Fibroblast of lung (primary cell): ENCODE measurements around the gene VEPH1. TPM values are rescaled to one million over a fixed set of nuclear protein-coding genes. Genes with fewer than 3 reads are reported as not detected.

Source experiments
- DNase-seq, 2 donors: peaks; one replicate each; pipeline versions ENCODE4 v3.0.0 to v3.0.0-alpha.2; 2010; ENCODE audit warnings: low read depth in 2 of 2
- H2AFZ ChIP-seq: 2 replicates; pipeline ENCODE4 v1.5.1; 2012; ENCODE audit warnings: low read length, control low read depth, inconsistent platforms
- H3K27ac ChIP-seq: 2 replicates; pipeline ENCODE4 v1.5.1; 2011; ENCODE audit warnings: low read length, control low read depth; ENCODE audit not compliant: insufficient read depth
- H3K27me3 ChIP-seq: 2 replicates; pipeline ENCODE4 v1.5.1; 2011; ENCODE audit warnings: mild to moderate bottlenecking, low read length; ENCODE audit not compliant: control insufficient read depth, insufficient read depth
- H3K36me3 ChIP-seq: 2 replicates; pipeline ENCODE4 v1.5.1; 2011; ENCODE audit warnings: low read length; ENCODE audit not compliant: control insufficient read depth, insufficient read depth
- H3K4me1 ChIP-seq: 2 replicates; pipeline ENCODE4 v1.5.1; 2011; ENCODE audit warnings: low read length; ENCODE audit not compliant: control insufficient read depth, insufficient read depth; ENCODE audit errors: extremely low read depth
- H3K4me2 ChIP-seq: 2 replicates; pipeline ENCODE4 v1.5.1; 2011; ENCODE audit warnings: low read length, control low read depth; ENCODE audit not compliant: insufficient read depth; ENCODE audit errors: extremely low read depth
- H3K4me3 ChIP-seq, 4 experiments: fragments of 200-600 bp in 1 of 4; sonication (generic) in 1 of 4; replicated peaks in 1 of 4; 2 replicates each; pipeline ENCODE4 v1.5.1; 2011 to 2016; ENCODE audit warnings: low read length in 4 of 4, low read depth in 3 of 4, mild to moderate bottlenecking in 3 of 4, control low read depth in 2 of 4, inconsistent platforms in 1 of 4, mixed read lengths in 1 of 4; ENCODE audit not compliant: insufficient read depth in 1 of 4; ENCODE audit errors: control extremely low read depth in 1 of 4
- H3K79me2 ChIP-seq: 2 replicates; pipeline ENCODE4 v1.5.1; 2012; ENCODE audit warnings: mild to moderate bottlenecking, low read length, inconsistent platforms; ENCODE audit not compliant: control insufficient read depth, insufficient read depth
- H3K9ac ChIP-seq: 2 replicates; pipeline ENCODE4 v1.5.1; 2011; ENCODE audit warnings: mild to moderate bottlenecking, low read length, control low read depth; ENCODE audit not compliant: insufficient read depth
- H3K9me3 ChIP-seq: 2 replicates; pipeline ENCODE4 v1.5.1; 2012; ENCODE audit warnings: low read depth, low read length; ENCODE audit not compliant: control insufficient read depth, insufficient read depth
- H4K20me1 ChIP-seq: 2 replicates; pipeline ENCODE4 v1.5.1; 2011; ENCODE audit warnings: low read length; ENCODE audit not compliant: control insufficient read depth, insufficient read depth; ENCODE audit errors: extremely low read depth
- CTCF ChIP-seq, 2 donors: IDR thresholded peaks in 1 of 2; conservative IDR thresholded peaks in 1 of 2; 1 replicate in 1 of 2; 2 replicates in 1 of 2; pipeline ENCODE4 v1.5.1; 2011 to 2012; ENCODE audit warnings: low read length in 2 of 2, control low read depth in 1 of 2, inconsistent platforms in 1 of 2, low read depth in 1 of 2, mild to moderate bottlenecking in 1 of 2
- EZH2 ChIP-seq: IDR thresholded peaks from 2 replicates; pipeline ENCODE4 v1.5.1; 2012; ENCODE audit warnings: low read length, control low read depth, mild to moderate bottlenecking; ENCODE audit errors: missing control alignments
- polyA plus RNA-seq, 2 donors: library from polyadenylated mRNA; depleted of rRNA in 1 of 2; stranded (reverse) in 1 of 2; unstranded in 1 of 2; fragments of >200 nt; gene quantifications; 2 replicates each; pipeline ENCODE4 v1.2.1, GENCODE V29; 2011 to 2012; ENCODE audit warnings: missing spikeins in 1 of 2
- total RNA-seq: library from RNA; depleted of rRNA; stranded (reverse); fragments of >200 nt; gene quantifications from 2 replicates; pipeline ENCODE4 v1.2.1, GENCODE V29; 2014

The VEPH1 gene
- total and polyA plus RNA-seq, 2 donors (not counting 1 experiment from before 2014, with no cell fraction given): 13.1 to 34.7 TPM

GRCh38 chr3:157522648-157523047 is 19.4 kb upstream of the VEPH1 start:
- Histone ChIP-seq H3K4me1 (peaks cover 8% of the 10 kb centered on the region), H3K4me3 (no peak overlapping the region), H3K79me2 (no peaks in the 10 kb centered on the region), H2AFZ (no peak overlapping the region), H3K27ac (no peak overlapping the region), H3K9me3 (no peaks in the 10 kb centered on the region), H3K36me3 (no peaks in the 10 kb centered on the region), H3K9ac (no peak overlapping the region), H3K27me3 (no peaks in the 10 kb centered on the region), H4K20me1 (no peaks in the 10 kb centered on the region), H3K4me2 (no peak overlapping the region)
- no peak for DNase-seq
- TF ChIP-seq EZH2 (no peak), CTCF (conservative IDR thresholded peaks at IDR 0.05 in 1 of 2, IDR thresholded peaks at IDR 0.05 in 1 of 2; ENCODE audit: low read depth in 1 of 2, low read length in 2 of 2) (no peak)

- Histone ChIP-seq H3K79me2 (no peaks in the 10 kb centered on the region), H4K20me1 (no peaks in the 10 kb centered on the region), H3K4me2 (no peak overlapping the region), H3K36me3 (no peaks in the 10 kb centered on the region), H3K9ac (no peak overlapping the region), H2AFZ (no peak overlapping the region), H3K27me3 (no peaks in the 10 kb centered on the region), H3K9me3 (no peaks in the 10 kb centered on the region), H3K4me3 (no peak overlapping the region), H3K4me1 (no peaks in the 10 kb centered on the region), H3K27ac (no peak overlapping the region)
- TF ChIP-seq CTCF (conservative IDR thresholded peaks at IDR 0.05 in 1 of 2, IDR thresholded peaks at IDR 0.05 in 1 of 2; ENCODE audit: low read depth in 1 of 2, low read length in 2 of 2) (no peak), EZH2 (no peak)
- peak in 1 of 2 donors; percentile 65 for DNase-seq
Observed at GRCh38 chr3:157520485-157521150, 17.4 kb upstream of the VEPH1 start.

- Histone ChIP-seq H3K36me3 (no peaks in the 10 kb centered on the region), H3K4me1 (no peaks in the 10 kb centered on the region), H3K27me3 (no peaks in the 10 kb centered on the region), H3K4me3 (no peak overlapping the region), H2AFZ (no peak overlapping the region), H3K4me2 (no peak overlapping the region), H3K9me3 (no peaks in the 10 kb centered on the region), H3K9ac (no peak overlapping the region), H3K79me2 (no peaks in the 10 kb centered on the region), H4K20me1 (no peaks in the 10 kb centered on the region), H3K27ac (no peak overlapping the region)
- no peak for DNase-seq
- TF ChIP-seq EZH2: no peak
- no peak for TF ChIP-seq CTCF (conservative IDR thresholded peaks at IDR 0.05 in 1 of 2, IDR thresholded peaks at IDR 0.05 in 1 of 2; ENCODE audit: low read depth in 1 of 2, low read length in 2 of 2)
Observed at GRCh38 chr3:157518881-157519280, 15.7 kb upstream of the VEPH1 start.
